Sigmoid colon (tissue), 7 donors: Measurements from ENCODE around the gene CCDC191. TPM values are rescaled to one million over a fixed set of nuclear protein-coding genes. Genes with fewer than 3 reads are reported as not detected.

Experiments
- DNase-seq: peaks from one replicate; pipeline ENCODE4 v3.0.0-alpha.2; 2019
- H3K27ac ChIP-seq, 4 donors: fragments of 200-600 bp; sonication (generic); one replicate each; pipeline ENCODE4 v1.5.1; 2016 to 2019; ENCODE audit warnings: mild to moderate bottlenecking in 1 of 4
- H3K27me3 ChIP-seq, 3 donors: fragments of 200-600 bp; sonication (generic); one replicate each; pipeline ENCODE4 v1.5.1; 2019; ENCODE audit warnings: mild to moderate bottlenecking in 1 of 3
- H3K36me3 ChIP-seq, 4 donors: fragments of 200-600 bp; sonication (generic); one replicate each; pipeline ENCODE4 v1.5.1; 2016 to 2019
- H3K4me1 ChIP-seq, 4 donors: fragments of 200-600 bp; sonication (generic); one replicate each; pipeline ENCODE4 v1.5.1; 2017 to 2019
- H3K4me3 ChIP-seq, 4 donors: fragments of 200-600 bp; sonication (generic); one replicate each; pipeline ENCODE4 v1.5.1; 2017 to 2019; ENCODE audit warnings: mild to moderate bottlenecking in 2 of 4, moderate library complexity in 1 of 4
- H3K9me3 ChIP-seq, 4 donors: fragments of 200-600 bp in 3 of 4; sonication (generic) in 3 of 4; one replicate each; pipeline versions ENCODE4 v1.5.1 to v1.6.1; 2013 to 2019
- EP300 ChIP-seq, 4 donors: sonication (generic); formaldehyde crosslinking; IDR thresholded peaks; one replicate each; pipeline ENCODE4 v1.6.1; 2017; ENCODE audit warnings: antibody characterized with exemption in 4 of 4
- POLR2A ChIP-seq, 2 donors: fragments of 450-650 bp; IDR thresholded peaks; one replicate each; pipeline ENCODE4 v1.6.1; 2016; ENCODE audit warnings: antibody characterized with exemption in 2 of 2, mild to moderate bottlenecking in 2 of 2, moderate library complexity in 2 of 2
- POLR2AphosphoS5 ChIP-seq, 4 donors: sonication (generic); formaldehyde crosslinking; IDR thresholded peaks; one replicate each; pipeline ENCODE4 v1.6.1; 2017; ENCODE audit warnings: antibody characterized with exemption in 4 of 4
- WGBS, 2 donors: extraction: QIAGEN DNeasy Blood & Tissue Kit; methylation state at CpG; one replicate each; pipeline ENCODE4 v1.1.7; 2013; 5-methylcytosine and 5-hydroxymethylcytosine counted together
- intact Hi-C: fragments of 100-400 bp; cut with DNase I; formaldehyde crosslinking; loops from one replicate; pipeline ENCODE4 v1.15.1; 2023
- polyA plus RNA-seq, 3 donors: library from polyadenylated mRNA; stranded (reverse); fragments of 200-250 nt; gene quantifications; one replicate each; pipeline ENCODE4 v1.2.3, GENCODE V29; 2013
- total RNA-seq, 4 donors: library from RNA; depleted of rRNA; stranded (reverse); fragments of >200 nt; gene quantifications; one replicate each; pipeline ENCODE4 v1.1.0, GENCODE V29; 2016
- TF ChIP-seq, protein P1 (sequence below), 4 experiments: fragments of 450-650 bp in 3 of 4; fragments of 200-600 bp in 1 of 4; IDR thresholded peaks; one replicate each; pipeline ENCODE4 v1.5.1; 2016 to 2019; ENCODE audit warnings: antibody characterized with exemption in 4 of 4, mild to moderate bottlenecking in 3 of 4, moderate library complexity in 2 of 4
- donor health status: healthy with polysubstance abuse.
- donor health status: Bipolar disorder and iron deficiency.
- donor health status: healthy.

The CCDC191 gene
- total and polyA plus RNA-seq, 7 donors, result 0.60 to 5.5 (median 3.2) TPM

DNA sequence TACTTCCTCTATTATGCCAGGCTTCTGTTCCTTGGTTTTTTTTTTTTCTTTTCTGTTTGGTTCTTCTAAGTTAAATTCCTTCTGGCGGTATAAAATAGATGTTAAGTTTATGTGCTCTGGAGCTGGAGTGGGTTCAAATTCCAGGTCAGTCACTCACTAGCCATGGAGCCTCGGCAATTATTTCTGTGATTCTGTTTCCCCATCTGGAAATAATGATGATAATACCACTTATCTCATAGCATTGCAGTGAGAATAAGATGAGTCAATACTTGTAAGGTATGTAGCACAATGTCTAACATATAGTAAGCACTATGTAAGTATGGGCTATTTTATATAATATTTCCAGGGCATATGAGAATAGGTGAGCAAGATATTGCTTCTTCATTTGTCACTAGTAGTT, 141.7 kb downstream of the CCDC191 start:
- DNase-seq, result no peak
- Histone ChIP-seq H3K4me1 (no peaks in the 10 kb centered on the region), H3K36me3 (no peaks in the 10 kb centered on the region), H3K9me3 (no peaks in the 10 kb centered on the region), H3K27ac (no peak overlapping the region), H3K27me3 (no peaks in the 10 kb centered on the region), H3K4me3 (no peak overlapping the region)
- intact Hi-C loops, result loop anchor here (5.0 kb wide), 1 partner anchor 72 kb away; no protein-coding TSS in a partner anchor
- 43 to 59% methylated on average over 2 of the region's 2 CpGs for WGBS, 2 donors
- TF ChIP-seq EP300 (IDR thresholded peaks at IDR 0.05), result no peak
- TF ChIP-seq, protein P1, sequence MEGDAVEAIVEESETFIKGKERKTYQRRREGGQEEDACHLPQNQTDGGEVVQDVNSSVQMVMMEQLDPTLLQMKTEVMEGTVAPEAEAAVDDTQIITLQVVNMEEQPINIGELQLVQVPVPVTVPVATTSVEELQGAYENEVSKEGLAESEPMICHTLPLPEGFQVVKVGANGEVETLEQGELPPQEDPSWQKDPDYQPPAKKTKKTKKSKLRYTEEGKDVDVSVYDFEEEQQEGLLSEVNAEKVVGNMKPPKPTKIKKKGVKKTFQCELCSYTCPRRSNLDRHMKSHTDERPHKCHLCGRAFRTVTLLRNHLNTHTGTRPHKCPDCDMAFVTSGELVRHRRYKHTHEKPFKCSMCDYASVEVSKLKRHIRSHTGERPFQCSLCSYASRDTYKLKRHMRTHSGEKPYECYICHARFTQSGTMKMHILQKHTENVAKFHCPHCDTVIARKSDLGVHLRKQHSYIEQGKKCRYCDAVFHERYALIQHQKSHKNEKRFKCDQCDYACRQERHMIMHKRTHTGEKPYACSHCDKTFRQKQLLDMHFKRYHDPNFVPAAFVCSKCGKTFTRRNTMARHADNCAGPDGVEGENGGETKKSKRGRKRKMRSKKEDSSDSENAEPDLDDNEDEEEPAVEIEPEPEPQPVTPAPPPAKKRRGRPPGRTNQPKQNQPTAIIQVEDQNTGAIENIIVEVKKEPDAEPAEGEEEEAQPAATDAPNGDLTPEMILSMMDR (IDR thresholded peaks at IDR 0.05), result no peak
- no peak for TF ChIP-seq POLR2A (IDR thresholded peaks at IDR 0.05)
- no peak for TF ChIP-seq POLR2AphosphoS5 (IDR thresholded peaks at IDR 0.05)

Other genes starting within 250 kb of the CCDC191 start
- 1 to 10 TPM in 2 of 4 donors, under 1 TPM in 2; 0.27 to 3.6 (median 0.95) TPM for gene GRAMD1C, start 217.7 kb downstream of the CCDC191 start, total RNA-seq
- gene GRAMD1C, start 217.7 kb downstream of the CCDC191 start, polyA plus RNA-seq, result 10 to 100 TPM in 1 of 3 donors, 1 to 10 TPM in 2; 4.9 to 12.3 (median 5.4) TPM
- 1 to 10 TPM; 1.1 to 1.4 (median 1.3) TPM for gene ZDHHC23, start 108.5 kb downstream of the CCDC191 start, total RNA-seq
- 1 to 10 TPM; 3.9 to 8.0 (median 4.2) TPM for gene ZDHHC23, start 108.5 kb downstream of the CCDC191 start, polyA plus RNA-seq
- 10 to 100 TPM in 3 of 4 donors, 1 to 10 TPM in 1; 8.0 to 17.5 (median 12.4) TPM for gene QTRT2, start 211 bp upstream of the CCDC191 start, total RNA-seq
- gene QTRT2, start 211 bp upstream of the CCDC191 start, polyA plus RNA-seq, result 10 to 100 TPM in 1 of 3 donors, 1 to 10 TPM in 2; 5.8 to 10.2 (median 6.6) TPM
- not detected for gene DRD3, start 122.5 kb upstream of the CCDC191 start, total RNA-seq
- not detected for gene DRD3, start 122.5 kb upstream of the CCDC191 start, polyA plus RNA-seq
- gene ZNF80, start 181.1 kb upstream of the CCDC191 start, total RNA-seq, result not detected
- under 1 TPM in 1 of 3 donors, not detected in 2; 0.19 TPM for gene ZNF80, start 181.1 kb upstream of the CCDC191 start, polyA plus RNA-seq
- under 1 TPM in 1 of 4 donors, not detected in 3; 0.33 TPM for gene TIGIT, start 237.5 kb upstream of the CCDC191 start, total RNA-seq
- 1 to 10 TPM in 1 of 3 donors, not detected in 2; 7.9 TPM for gene TIGIT, start 237.5 kb upstream of the CCDC191 start, polyA plus RNA-seq